Osteoblast (primary cell): ENCODE measurements around the gene PRM1. TPM values are rescaled to one million over a fixed set of nuclear protein-coding genes. Genes with fewer than 3 reads are reported as not detected.

Experiments used
- DNase-seq: peaks from one replicate; pipeline ENCODE4 v3.0.0; 2011; ENCODE audit warnings: low spot score, mixed read lengths; ENCODE audit not compliant: insufficient read length; ENCODE audit errors: missing footprints
- H2AFZ ChIP-seq: 2 replicates; pipeline ENCODE4 v1.6.0; 2011; ENCODE audit warnings: mild to moderate bottlenecking, low read length
- H3K27ac ChIP-seq: 2 replicates; pipeline ENCODE4 v1.5.1; 2011; ENCODE audit warnings: mild to moderate bottlenecking, low read depth, low read length, moderate library complexity
- H3K27me3 ChIP-seq: 2 replicates; pipeline ENCODE4 v1.6.0; 2012; ENCODE audit warnings: mild to moderate bottlenecking, control low read depth, inconsistent platforms, low read length, moderate library complexity; ENCODE audit not compliant: insufficient read depth
- H3K36me3 ChIP-seq: 2 replicates; pipeline ENCODE4 v1.5.1; 2011; ENCODE audit warnings: mild to moderate bottlenecking, low read length, control low read depth, moderate library complexity; ENCODE audit not compliant: insufficient read depth
- H3K4me1 ChIP-seq: 2 replicates; pipeline ENCODE4 v1.5.1; 2011; ENCODE audit warnings: mild to moderate bottlenecking, low read length, control low read depth, moderate library complexity; ENCODE audit not compliant: insufficient read depth
- H3K4me2 ChIP-seq: 2 replicates; pipeline ENCODE4 v1.6.0; 2011; ENCODE audit warnings: mild to moderate bottlenecking, low read length; ENCODE audit not compliant: insufficient read depth
- H3K4me3 ChIP-seq: fragments of 200-600 bp; sonication (generic); 3 replicates; pipeline ENCODE4 v1.5.1; 2012; ENCODE audit warnings: mild to moderate bottlenecking, low read length, inconsistent platforms; ENCODE audit not compliant: insufficient read depth
- H3K79me2 ChIP-seq: 2 replicates; pipeline ENCODE4 v1.6.0; 2012; ENCODE audit warnings: mild to moderate bottlenecking, low read length, control low read depth, inconsistent platforms; ENCODE audit not compliant: insufficient read depth
- H3K9me3 ChIP-seq: 2 replicates; pipeline ENCODE4 v1.5.1; 2011; ENCODE audit warnings: low read depth, low read length, control low read depth
- H4K20me1 ChIP-seq: 2 replicates; pipeline ENCODE4 v1.6.0; 2012; ENCODE audit warnings: mild to moderate bottlenecking, low read length, control low read depth; ENCODE audit not compliant: insufficient read depth
- CTCF ChIP-seq: IDR thresholded peaks from 2 replicates; pipeline ENCODE4 v1.5.1; 2011; ENCODE audit warnings: mild to moderate bottlenecking, low read depth, low read length, moderate library complexity; ENCODE audit errors: extremely low read depth
- total RNA-seq: library from RNA; depleted of rRNA; stranded (reverse); fragments of >200 nt; gene quantifications from 2 replicates; pipeline ENCODE4 v1.2.3, GENCODE V29; 2012

The PRM1 gene
- total RNA-seq, 1 donor, result not detected

DNA sequence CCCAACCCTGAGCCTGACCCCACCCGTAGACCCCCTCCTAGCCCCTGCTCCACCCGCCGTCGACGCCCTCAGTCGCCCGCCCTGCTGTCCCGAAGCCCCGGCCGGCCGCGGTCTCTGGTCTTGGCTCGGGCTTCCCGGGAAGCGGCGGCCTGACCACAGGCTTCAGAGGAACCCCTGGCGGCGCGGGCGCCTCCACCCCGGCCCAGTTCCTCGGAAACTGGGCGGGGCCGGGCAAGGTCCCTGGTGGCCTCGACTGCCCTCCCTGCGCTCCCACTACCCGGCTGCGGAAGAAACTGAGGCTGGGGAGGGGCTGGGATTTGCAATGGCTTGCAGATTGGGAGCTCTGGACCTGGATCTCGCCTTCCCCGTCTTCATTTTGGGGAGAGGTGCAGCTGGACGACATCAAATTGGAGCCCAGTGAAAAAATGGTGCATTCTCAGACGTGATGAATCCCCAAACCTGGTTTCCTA, 24.4 kb downstream of the PRM1 start:
- H3K27ac ChIP-seq, result peak overlapping the region; percentile 89
- H3K9me3 ChIP-seq, result no peaks in the 10 kb centered on the region
- peak overlapping the region; percentile 93 for H2AFZ ChIP-seq
- H3K36me3 ChIP-seq, result no peaks in the 10 kb centered on the region
- H3K4me1 ChIP-seq, result peaks cover 30% of the 10 kb centered on the region
- peaks cover 11% of the 10 kb centered on the region for H4K20me1 ChIP-seq
- H3K27me3 ChIP-seq, result no peaks in the 10 kb centered on the region
- DNase-seq, result peak; percentile 91
- peak overlapping the region; percentile 92 for H3K4me3 ChIP-seq
- no peaks in the 10 kb centered on the region for H3K79me2 ChIP-seq
- H3K4me2 ChIP-seq, result peak overlapping the region; percentile 83
- TF ChIP-seq CTCF, result no peak

GRCh38 chr16:11255737-11256660, 25.1 kb downstream of the PRM1 start, which contains the start of gene SOCS1:
SOCS1 (minus strand) TSS chr16:11256204; CDS start chr16:11255478, 726 bp downstream.
- H2AFZ ChIP-seq, result peak within 1 kb of the TSS; percentile 93
- H3K9me3 ChIP-seq, result no peaks in the 10 kb centered on the region
- peaks cover 11% of the 10 kb centered on the region for H4K20me1 ChIP-seq
- peak within 1 kb of the TSS; percentile 89 for H3K27ac ChIP-seq
- H3K79me2 ChIP-seq, result no peaks in the 10 kb centered on the region
- no peaks in the 10 kb centered on the region for H3K36me3 ChIP-seq
- DNase-seq, result peak; percentile 99
- no peaks in the 10 kb centered on the region for H3K27me3 ChIP-seq
- TF ChIP-seq CTCF, result peak; percentile 53
- peaks cover 30% of the 10 kb centered on the region for H3K4me1 ChIP-seq
- peak within 1 kb of the TSS; percentile 92 for H3K4me3 ChIP-seq
- H3K4me2 ChIP-seq, result peak within 1 kb of the TSS; percentile 83

- Histone ChIP-seq H3K79me2 (no peaks in the 10 kb centered on the region), H3K4me2 (peak overlapping the region; percentile 79), H3K4me3 (peak overlapping the region; percentile 92), H3K27me3 (no peaks in the 10 kb centered on the region), H3K4me1 (peaks cover 30% of the 10 kb centered on the region), H3K36me3 (no peaks in the 10 kb centered on the region), H2AFZ (no peak overlapping the region), H3K9me3 (no peaks in the 10 kb centered on the region), H3K27ac (peak overlapping the region; percentile 17), H4K20me1 (peaks cover 11% of the 10 kb centered on the region)
- peak; percentile 10 for TF ChIP-seq CTCF
- peak; percentile 93 for DNase-seq
Measured at GRCh38 chr16:11254913-11255736, 26.0 kb downstream of the PRM1 start.
